GM21390 (cell line): ENCODE measurements around the gene PRUNE2.

Experiments
- ATAC-seq: cut with Tn5 transposase; IDR thresholded peaks from one replicate; pipeline ENCODE4 v1.9.1; 2021; ENCODE audit not compliant: unreplicated experiment

Gene PRUNE2

GRCh38 chr9:76738402-76738801 is 167.5 kb downstream of the PRUNE2 start:
- no peak for ATAC-seq

GRCh38 chr9:76737154-76737902 is 168.6 kb downstream of the PRUNE2 start:
- ATAC-seq: no peak

- no peak for ATAC-seq
Measured at GRCh38 chr9:76734716-76735115, 171.2 kb downstream of the PRUNE2 start.

- no peak for ATAC-seq
Measured at GRCh38 chr9:76733096-76733495, 172.8 kb downstream of the PRUNE2 start.

DNA sequence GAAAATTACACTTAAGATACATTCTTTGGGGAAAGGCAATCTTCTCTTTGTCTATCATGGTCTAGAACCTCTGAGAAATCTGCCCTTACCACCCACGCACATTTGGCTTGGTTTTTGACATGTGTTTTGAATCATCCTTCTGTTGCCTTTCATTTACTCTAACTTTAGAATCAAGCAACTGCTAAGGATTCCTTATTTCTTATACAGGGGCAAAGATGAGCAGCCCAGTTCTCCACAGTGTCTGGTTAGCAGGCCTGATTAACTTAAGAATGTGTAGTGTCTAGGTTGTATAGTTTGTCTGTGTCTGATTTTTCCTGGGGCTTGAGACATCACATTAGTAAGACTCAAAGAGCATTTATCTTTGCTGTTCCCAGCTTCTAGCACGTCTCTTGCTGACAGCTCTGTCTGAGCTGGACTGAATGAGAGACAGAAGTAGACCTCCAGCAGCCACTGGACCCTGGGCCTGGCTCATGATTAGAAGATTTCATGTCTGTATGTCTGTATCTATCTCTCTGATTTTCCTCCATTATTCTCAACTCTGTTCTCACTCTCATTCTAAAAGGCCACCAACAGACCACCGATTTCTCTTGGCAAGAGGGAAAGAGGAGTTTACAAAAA is 173.5 kb downstream of the PRUNE2 start:
- no peak for ATAC-seq

GRCh38 chr9:76730801-76731200 is 175.1 kb downstream of the PRUNE2 start:
- ATAC-seq: no peak

- ATAC-seq: no peak
Measured at GRCh38 chr9:76729980-76730737, 175.8 kb downstream of the PRUNE2 start.

DNA sequence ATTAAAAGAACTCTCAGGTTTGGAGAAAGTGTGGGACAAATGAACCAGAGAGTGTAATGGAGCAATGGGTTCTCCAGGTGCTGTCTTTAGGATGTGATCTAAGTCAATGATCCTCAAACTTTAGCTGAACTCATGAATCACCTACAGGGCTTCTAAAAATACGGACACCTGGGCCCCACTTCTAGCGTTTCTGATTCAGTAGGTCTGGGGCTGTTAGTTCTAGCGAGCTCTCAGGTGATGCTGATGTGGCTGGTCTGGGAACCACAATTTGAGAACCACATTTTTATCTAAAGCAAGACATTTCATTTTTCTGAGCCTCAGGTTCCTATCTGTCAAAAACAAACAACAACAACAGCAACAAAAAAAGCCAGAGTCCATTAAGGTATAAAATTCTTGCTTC is 176.8 kb downstream of the PRUNE2 start:
- no peak for ATAC-seq

- no peak for ATAC-seq
Measured at GRCh38 chr9:76725885-76726284, 180.0 kb downstream of the PRUNE2 start.

GRCh38 chr9:76725011-76725546 is 180.8 kb downstream of the PRUNE2 start:
- ATAC-seq: no peak

GRCh38 chr9:76720245-76720644 is 185.7 kb downstream of the PRUNE2 start:
- ATAC-seq: no peak

DNA sequence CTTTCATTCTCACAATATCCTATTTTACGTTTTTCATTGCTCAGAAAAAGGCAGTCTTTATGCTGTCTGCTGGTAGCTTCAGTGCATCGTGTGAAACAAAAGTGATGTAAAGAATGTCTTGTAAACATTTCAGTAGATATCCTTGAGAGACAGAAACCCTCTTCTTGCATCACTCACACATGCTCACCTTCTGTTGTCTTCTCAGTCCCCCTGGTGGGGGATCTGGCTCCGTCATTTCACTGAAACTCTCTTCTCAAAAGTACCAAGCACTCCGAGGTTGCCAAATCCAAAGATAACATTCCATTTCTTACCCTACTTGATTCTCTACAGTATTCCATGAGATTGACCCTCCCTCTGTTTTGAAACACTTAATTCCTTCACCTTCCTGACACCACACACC is 187.7 kb downstream of the PRUNE2 start:
- no peak for ATAC-seq

DNA sequence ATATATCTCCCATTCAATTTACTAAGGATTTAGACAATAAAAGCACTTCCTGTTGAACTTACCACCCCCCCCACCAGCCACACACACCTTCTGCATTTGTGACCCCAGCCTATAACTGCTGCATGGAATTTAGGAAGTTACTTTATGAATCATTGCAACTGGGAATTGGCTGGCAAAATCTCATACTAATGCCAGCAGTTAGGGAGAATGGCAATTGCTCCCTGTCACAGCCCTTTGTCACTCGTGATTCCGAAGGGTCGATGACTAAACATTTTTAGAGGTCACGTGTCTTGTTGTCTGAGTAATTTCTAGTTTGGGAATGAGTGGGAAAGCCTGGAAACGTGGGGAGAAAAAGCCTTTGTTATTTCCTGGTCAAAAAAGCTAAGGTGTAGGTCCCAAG is 188.3 kb downstream of the PRUNE2 start:
- ATAC-seq: no peak

GRCh38 chr9:76717176-76717575 is 188.7 kb downstream of the PRUNE2 start:
- no peak for ATAC-seq

DNA sequence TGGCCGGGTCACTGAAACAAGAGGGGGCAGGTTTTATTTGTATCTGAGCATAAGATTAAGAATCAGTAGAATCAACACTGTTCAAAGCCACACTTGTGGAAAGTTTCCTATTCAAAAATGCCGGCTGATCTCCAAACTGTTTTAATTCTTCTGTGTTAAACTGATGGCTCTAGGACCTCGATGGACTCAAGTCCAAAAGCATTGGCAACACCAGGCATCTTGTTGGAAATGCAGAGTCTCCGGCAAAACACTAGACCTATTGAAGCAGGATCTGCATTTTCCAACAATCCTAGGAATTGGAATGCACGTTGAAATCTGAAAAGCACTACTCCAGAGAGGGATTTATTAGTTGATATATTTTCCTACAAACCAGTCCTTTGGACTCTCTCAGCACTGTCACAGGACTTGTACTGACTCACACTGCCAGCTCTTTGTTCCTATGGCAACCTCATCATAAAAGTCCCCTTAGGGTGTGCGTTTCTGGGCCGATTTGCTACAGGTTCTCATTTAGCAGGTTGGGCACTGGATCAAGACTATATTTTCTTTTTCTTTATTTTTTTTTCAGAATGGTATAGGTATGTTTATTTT is 189.7 kb downstream of the PRUNE2 start:
- no peak for ATAC-seq

GRCh38 chr9:76713381-76713780 is 192.5 kb downstream of the PRUNE2 start:
- ATAC-seq: no peak

DNA sequence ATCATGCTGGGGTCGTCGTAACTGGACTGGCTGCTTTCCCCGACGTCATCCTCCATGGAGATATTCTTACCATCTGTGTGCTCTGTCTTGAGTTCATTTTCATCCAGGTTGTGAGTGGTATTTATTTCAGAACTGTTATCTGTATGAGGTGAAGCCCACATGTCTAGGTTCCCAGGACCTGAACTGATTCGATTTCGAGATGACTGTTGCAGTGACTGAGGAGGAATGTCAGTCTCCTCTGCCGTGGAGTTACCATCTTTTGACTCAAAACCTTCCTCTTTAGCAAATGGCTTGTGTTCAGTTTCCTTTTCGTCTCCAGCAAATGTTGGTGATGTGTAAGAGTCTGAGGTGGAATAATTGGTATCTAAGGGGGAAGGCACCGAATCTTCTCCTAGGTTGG is 196.9 kb downstream of the PRUNE2 start:
- ATAC-seq: no peak

- no peak for ATAC-seq
Measured at GRCh38 chr9:76707510-76707909, 198.4 kb downstream of the PRUNE2 start.

GRCh38 chr9:76704593-76705204 is 201.2 kb downstream of the PRUNE2 start:
- ATAC-seq: no peak

- ATAC-seq: no peak
Measured at GRCh38 chr9:76703270-76703669, 202.6 kb downstream of the PRUNE2 start.

GRCh38 chr9:76701441-76702039 is 204.4 kb downstream of the PRUNE2 start:
- no peak for ATAC-seq
